Activated T-helper 17 cell treated with anti-CD3 and anti-CD28 coated beads, Interleukin-2, amount 50 U/mL, for 72 hours (primary cell): Measurements from ENCODE around the gene FAM53B. TPM values are rescaled to one million over a fixed set of nuclear protein-coding genes. Genes with fewer than 3 reads are reported as not detected.

Source experiments
- ATAC-seq: fragments of 150-1000 bp; cut with Tn5 transposase; replicated peaks from 2 replicates; pipeline ENCODE4 v1.10.0; 2021; ENCODE audit warnings: mild to moderate bottlenecking, moderate library complexity
- H3K27ac Mint-ChIP-seq: one replicate; pipeline ENCODE4 v1.8.0; 2022; ENCODE audit warnings: mixed read lengths
- H3K27me3 Mint-ChIP-seq: one replicate; pipeline ENCODE4 v1.8.0; 2022; ENCODE audit warnings: mixed read lengths
- H3K36me3 Mint-ChIP-seq: one replicate; pipeline ENCODE4 v1.8.0; 2022; ENCODE audit warnings: low read depth, mild to moderate bottlenecking, mixed read lengths
- H3K4me1 Mint-ChIP-seq: one replicate; pipeline ENCODE4 v1.8.0; 2022; ENCODE audit warnings: mixed read lengths
- H3K4me3 Mint-ChIP-seq: one replicate; pipeline ENCODE4 v1.8.0; 2022; ENCODE audit warnings: mild to moderate bottlenecking, mixed read lengths
- H3K9me3 Mint-ChIP-seq: one replicate; pipeline ENCODE4 v1.8.0; 2022; ENCODE audit warnings: mixed read lengths
- total RNA-seq, 2 donors: library from RNA; stranded (reverse); gene quantifications; one replicate each; pipeline ENCODE4 v1.2.3, GENCODE V29; 2022

FAM53B gene
- total RNA-seq, 2 donors from 2014 or later = 21.7 to 36.8 TPM

GRCh38 chr10:124639206-124639605 is 105.0 kb downstream of the FAM53B start:
- H3K27ac Mint-ChIP-seq = no peak overlapping the region
- H3K9me3 Mint-ChIP-seq = no peaks in the 10 kb centered on the region
- ATAC-seq = no peak
- no peaks in the 10 kb centered on the region for H3K27me3 Mint-ChIP-seq
- H3K36me3 Mint-ChIP-seq = peaks cover 34% of the 10 kb centered on the region
- H3K4me3 Mint-ChIP-seq = no peak overlapping the region
- peaks cover 36% of the 10 kb centered on the region for H3K4me1 Mint-ChIP-seq

- no peaks in the 10 kb centered on the region for H3K27me3 Mint-ChIP-seq
- no peak for ATAC-seq
- no peaks in the 10 kb centered on the region for H3K9me3 Mint-ChIP-seq
- peak overlapping the region; percentile 37 for H3K27ac Mint-ChIP-seq
- peaks cover 34% of the 10 kb centered on the region for H3K36me3 Mint-ChIP-seq
- H3K4me3 Mint-ChIP-seq = peak overlapping the region; percentile 34
- H3K4me1 Mint-ChIP-seq = peaks cover 31% of the 10 kb centered on the region
Measured at GRCh38 chr10:124637746-124638145, 106.4 kb downstream of the FAM53B start.

GRCh38 chr10:124637091-124637700 is 107.0 kb downstream of the FAM53B start:
- H3K9me3 Mint-ChIP-seq = no peaks in the 10 kb centered on the region
- peaks cover 32% of the 10 kb centered on the region for H3K36me3 Mint-ChIP-seq
- no peaks in the 10 kb centered on the region for H3K27me3 Mint-ChIP-seq
- H3K4me1 Mint-ChIP-seq = peaks cover 29% of the 10 kb centered on the region
- H3K27ac Mint-ChIP-seq = peak overlapping the region; percentile 37
- no peak for ATAC-seq
- H3K4me3 Mint-ChIP-seq = peak overlapping the region; percentile 34

- Mint-ChIP-seq H3K27ac (no peak overlapping the region), H3K27me3 (no peaks in the 10 kb centered on the region), H3K9me3 (no peaks in the 10 kb centered on the region), H3K4me1 (peaks cover 22% of the 10 kb centered on the region), H3K4me3 (peak overlapping the region; percentile 34), H3K36me3 (peaks cover 25% of the 10 kb centered on the region)
- ATAC-seq = no peak
Measured at GRCh38 chr10:124636271-124636995, 107.7 kb downstream of the FAM53B start.

- Mint-ChIP-seq H3K4me1 (peaks cover 15% of the 10 kb centered on the region), H3K9me3 (no peaks in the 10 kb centered on the region), H3K27me3 (no peaks in the 10 kb centered on the region), H3K36me3 (peaks cover 25% of the 10 kb centered on the region), H3K27ac (peak overlapping the region; percentile 19), H3K4me3 (no peak overlapping the region)
- no peak for ATAC-seq
Measured at GRCh38 chr10:124632566-124632965, 111.6 kb downstream of the FAM53B start.

GRCh38 chr10:124632064-124632531 is 112.1 kb downstream of the FAM53B start:
- H3K4me3 Mint-ChIP-seq = no peak overlapping the region
- H3K4me1 Mint-ChIP-seq = peaks cover 14% of the 10 kb centered on the region
- no peaks in the 10 kb centered on the region for H3K27me3 Mint-ChIP-seq
- no peak for ATAC-seq
- H3K9me3 Mint-ChIP-seq = no peaks in the 10 kb centered on the region
- H3K27ac Mint-ChIP-seq = no peak overlapping the region
- peaks cover 25% of the 10 kb centered on the region for H3K36me3 Mint-ChIP-seq

GRCh38 chr10:124630551-124630950 is 113.6 kb downstream of the FAM53B start:
- Mint-ChIP-seq H3K27ac (no peak overlapping the region), H3K4me1 (peaks cover 20% of the 10 kb centered on the region)
- no peak for ATAC-seq

GRCh38 chr10:124629842-124630241 is 114.3 kb downstream of the FAM53B start:
- Mint-ChIP-seq H3K4me3 (no peak overlapping the region), H3K9me3 (no peaks in the 10 kb centered on the region), H3K27ac (no peak overlapping the region), H3K27me3 (no peaks in the 10 kb centered on the region), H3K4me1 (peaks cover 20% of the 10 kb centered on the region), H3K36me3 (peaks cover 24% of the 10 kb centered on the region)
- ATAC-seq = no peak

More at GRCh38 chr10:124630551-124630950, 113.6 kb downstream of the FAM53B start:
- Mint-ChIP-seq H3K27me3 (no peaks in the 10 kb centered on the region), H3K4me3 (no peak overlapping the region), H3K36me3 (peaks cover 31% of the 10 kb centered on the region), H3K9me3 (no peaks in the 10 kb centered on the region)

GRCh38 chr10:124629415-124629814 is 114.8 kb downstream of the FAM53B start:
- H3K9me3 Mint-ChIP-seq = no peaks in the 10 kb centered on the region

GRCh38 chr10:124628676-124629021 is 115.5 kb downstream of the FAM53B start:
- Mint-ChIP-seq H3K4me1 (peaks cover 25% of the 10 kb centered on the region), H3K9me3 (no peaks in the 10 kb centered on the region), H3K27ac (no peak overlapping the region), H3K36me3 (peaks cover 14% of the 10 kb centered on the region), H3K4me3 (no peak overlapping the region), H3K27me3 (no peaks in the 10 kb centered on the region)
- no peak for ATAC-seq

More at GRCh38 chr10:124629415-124629814, 114.8 kb downstream of the FAM53B start:
- Mint-ChIP-seq H3K4me3 (no peak overlapping the region), H3K27ac (no peak overlapping the region), H3K36me3 (peaks cover 19% of the 10 kb centered on the region), H3K27me3 (no peaks in the 10 kb centered on the region), H3K4me1 (peaks cover 20% of the 10 kb centered on the region)
- no peak for ATAC-seq

GRCh38 chr10:124627866-124628675 is 116.1 kb downstream of the FAM53B start:
- H3K36me3 Mint-ChIP-seq = peaks cover 10% of the 10 kb centered on the region
- H3K4me1 Mint-ChIP-seq = peaks cover 26% of the 10 kb centered on the region
- ATAC-seq = no peak
- no peaks in the 10 kb centered on the region for H3K9me3 Mint-ChIP-seq
- H3K4me3 Mint-ChIP-seq = peak overlapping the region; percentile 63
- no peaks in the 10 kb centered on the region for H3K27me3 Mint-ChIP-seq
- H3K27ac Mint-ChIP-seq = no peak overlapping the region

- H3K4me1 Mint-ChIP-seq = peaks cover 26% of the 10 kb centered on the region
- H3K4me3 Mint-ChIP-seq = peak overlapping the region; percentile 63
- H3K27ac Mint-ChIP-seq = peak overlapping the region; percentile 77
Measured at GRCh38 chr10:124626759-124627380, 117.3 kb downstream of the FAM53B start.

GRCh38 chr10:124625831-124626238 is 118.3 kb downstream of the FAM53B start:
- ATAC-seq = no peak
- Mint-ChIP-seq H3K36me3 (peaks cover 26% of the 10 kb centered on the region), H3K27me3 (no peaks in the 10 kb centered on the region), H3K9me3 (no peaks in the 10 kb centered on the region), H3K4me1 (peaks cover 26% of the 10 kb centered on the region), H3K4me3 (no peak overlapping the region), H3K27ac (no peak overlapping the region)

More at GRCh38 chr10:124626759-124627380, 117.3 kb downstream of the FAM53B start:
- Mint-ChIP-seq H3K36me3 (peaks cover 18% of the 10 kb centered on the region), H3K9me3 (no peaks in the 10 kb centered on the region), H3K27me3 (no peaks in the 10 kb centered on the region)
- peak; percentile 89 for ATAC-seq

- no peaks in the 10 kb centered on the region for H3K27me3 Mint-ChIP-seq
- H3K4me1 Mint-ChIP-seq = peaks cover 26% of the 10 kb centered on the region
- no peak overlapping the region for H3K4me3 Mint-ChIP-seq
- no peak for ATAC-seq
- H3K36me3 Mint-ChIP-seq = peaks cover 26% of the 10 kb centered on the region
- no peak overlapping the region for H3K27ac Mint-ChIP-seq
- H3K9me3 Mint-ChIP-seq = no peaks in the 10 kb centered on the region
Measured at GRCh38 chr10:124624895-124625294, 119.3 kb downstream of the FAM53B start.
